Nephron (organoid): ENCODE data around the gene COL6A1.
A peak's percentile ranks its signal among the peaks of the same experiment; 100 is the strongest.

ENCODE experiments used
- H3K27ac Mint-ChIP-seq, 3 experiments: 2 replicates each; pipeline ENCODE4 v1.8.0; 2020; ENCODE audit warnings: mixed read lengths in 3 of 3, mild to moderate bottlenecking in 2 of 3, moderate library complexity in 1 of 3
- H3K27me3 Mint-ChIP-seq: 2 replicates; pipeline ENCODE4 v1.8.0; 2021; ENCODE audit warnings: low read depth, mild to moderate bottlenecking, moderate library complexity, mixed read lengths
- H3K36me3 Mint-ChIP-seq: 2 replicates; pipeline ENCODE4 v1.8.0; 2020; ENCODE audit warnings: low read depth, mixed read lengths
- H3K4me1 Mint-ChIP-seq: 2 replicates; pipeline ENCODE4 v1.8.0; 2020; ENCODE audit warnings: mixed read lengths
- H3K4me3 Mint-ChIP-seq, 3 experiments: 2 replicates each; pipeline ENCODE4 v1.8.0; 2020; ENCODE audit warnings: mild to moderate bottlenecking in 3 of 3, mixed read lengths in 3 of 3, moderate library complexity in 2 of 3
- H3K9me3 Mint-ChIP-seq: 2 replicates; pipeline ENCODE4 v1.8.0; 2020; ENCODE audit warnings: mixed read lengths
- CTCF ChIP-seq, 3 experiments: fragments of 200-600 bp; sonication (generic); IDR thresholded peaks; one replicate each; pipeline ENCODE4 v1.5.0; 2021; ENCODE audit warnings: antibody characterized with exemption in 3 of 3; ENCODE audit not compliant: unreplicated experiment in 3 of 3

COL6A1 gene

DNA sequence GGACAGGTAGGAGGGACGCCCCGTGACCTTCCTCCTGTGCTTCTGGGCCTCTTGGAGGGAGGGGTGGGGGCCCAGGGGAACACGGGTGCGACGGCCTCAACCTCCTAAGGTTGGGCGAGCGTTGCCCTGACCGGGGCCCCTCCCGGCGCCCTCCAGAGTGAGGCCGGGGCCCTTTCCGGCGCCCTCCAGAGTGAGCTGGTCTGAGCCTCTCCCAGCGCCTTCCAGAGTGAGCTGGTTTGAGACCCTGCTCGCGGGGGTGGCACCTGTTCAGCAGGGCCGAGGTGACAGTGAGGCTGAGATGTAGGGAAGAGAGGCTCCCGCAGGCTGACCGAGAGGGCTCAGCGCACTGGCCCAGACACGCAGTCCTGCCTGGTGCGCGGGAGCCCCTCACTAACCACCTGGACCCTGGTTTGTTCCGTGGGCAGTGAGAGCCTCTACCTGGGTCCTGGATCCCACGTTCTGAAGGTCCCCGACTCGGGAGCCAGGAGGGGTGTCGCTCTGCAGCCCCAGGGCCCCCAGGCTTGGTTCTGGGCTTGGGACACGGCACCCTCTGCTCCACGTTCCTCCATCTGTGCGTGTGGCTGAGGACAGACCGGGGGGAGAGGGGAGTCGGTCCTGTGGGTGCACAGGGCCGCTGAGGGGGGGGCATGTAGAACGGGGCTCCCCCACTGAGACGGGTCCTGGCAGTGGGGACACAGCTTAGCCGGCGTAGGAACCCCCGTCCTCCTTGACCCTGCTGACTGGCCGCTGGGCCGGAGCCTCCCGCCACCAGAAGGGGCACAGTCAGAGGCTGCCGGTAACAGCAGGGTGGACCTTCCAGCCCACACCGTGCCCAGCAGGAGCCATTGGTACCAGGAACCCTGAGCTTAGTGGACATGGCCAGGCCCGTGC is 1.4 kb downstream of the COL6A1 start:
- Mint-ChIP-seq H3K27me3 (peaks cover 15% of the 10 kb centered on the region), H3K9me3 (no peaks in the 10 kb centered on the region), H3K4me1 (peaks cover 16% of the 10 kb centered on the region), H3K4me3 (peak overlapping the region; percentile 82 to 88 (median 87)), H3K27ac (peak overlapping the region in 1 of 3 experiments; percentile 74), H3K36me3 (peaks cover 21% of the 10 kb centered on the region)
- no peak for TF ChIP-seq CTCF (IDR thresholded peaks at IDR 0.05; ENCODE audit: unreplicated experiment in 3 of 3)

DNA sequence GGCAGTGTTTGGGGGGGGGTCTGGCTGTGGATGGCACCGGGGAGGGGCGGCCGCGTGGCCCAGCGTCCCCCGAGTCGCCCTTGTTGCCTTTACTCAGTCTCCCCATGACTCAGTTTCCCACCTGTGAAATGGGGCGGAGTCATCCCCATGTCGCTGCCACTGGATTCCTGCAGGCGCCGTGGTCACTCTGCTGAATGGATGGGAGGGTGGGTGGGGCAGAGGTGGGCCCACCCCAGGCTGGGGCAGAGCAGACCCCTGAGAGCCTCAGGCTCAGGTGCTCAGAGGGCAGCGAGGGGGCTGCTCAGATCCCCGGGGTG is 2.0 kb downstream of the COL6A1 start:
- Mint-ChIP-seq H3K9me3 (no peaks in the 10 kb centered on the region), H3K27ac (no peak overlapping the region), H3K4me1 (peaks cover 12% of the 10 kb centered on the region), H3K36me3 (peaks cover 21% of the 10 kb centered on the region), H3K27me3 (peaks cover 15% of the 10 kb centered on the region), H3K4me3 (no peak overlapping the region)
- no peak for TF ChIP-seq CTCF (IDR thresholded peaks at IDR 0.05; ENCODE audit: unreplicated experiment in 3 of 3)

GRCh38 chr21:45983981-45984551 is 2.5 kb downstream of the COL6A1 start:
- peak overlapping the region in 1 of 3 experiments; percentile 33 for H3K4me3 Mint-ChIP-seq
- H3K36me3 Mint-ChIP-seq = peaks cover 21% of the 10 kb centered on the region
- peaks cover 15% of the 10 kb centered on the region for H3K27me3 Mint-ChIP-seq
- no peak for TF ChIP-seq CTCF (IDR thresholded peaks at IDR 0.05; ENCODE audit: unreplicated experiment in 3 of 3)
- H3K27ac Mint-ChIP-seq = no peak overlapping the region
- no peaks in the 10 kb centered on the region for H3K9me3 Mint-ChIP-seq
- peaks cover 11% of the 10 kb centered on the region for H3K4me1 Mint-ChIP-seq

- TF ChIP-seq CTCF (IDR thresholded peaks at IDR 0.05; ENCODE audit: unreplicated experiment in 3 of 3) = no peak
- Mint-ChIP-seq H3K27ac (peak overlapping the region in 2 of 3 experiments; percentile 43 to 56), H3K9me3 (no peaks in the 10 kb centered on the region), H3K27me3 (peaks cover 12% of the 10 kb centered on the region), H3K4me1 (peaks cover 7% of the 10 kb centered on the region), H3K4me3 (peak overlapping the region; percentile 64 to 71 (median 70)), H3K36me3 (peaks cover 21% of the 10 kb centered on the region)
Observed at GRCh38 chr21:45984584-45985095, 3.1 kb downstream of the COL6A1 start.

DNA sequence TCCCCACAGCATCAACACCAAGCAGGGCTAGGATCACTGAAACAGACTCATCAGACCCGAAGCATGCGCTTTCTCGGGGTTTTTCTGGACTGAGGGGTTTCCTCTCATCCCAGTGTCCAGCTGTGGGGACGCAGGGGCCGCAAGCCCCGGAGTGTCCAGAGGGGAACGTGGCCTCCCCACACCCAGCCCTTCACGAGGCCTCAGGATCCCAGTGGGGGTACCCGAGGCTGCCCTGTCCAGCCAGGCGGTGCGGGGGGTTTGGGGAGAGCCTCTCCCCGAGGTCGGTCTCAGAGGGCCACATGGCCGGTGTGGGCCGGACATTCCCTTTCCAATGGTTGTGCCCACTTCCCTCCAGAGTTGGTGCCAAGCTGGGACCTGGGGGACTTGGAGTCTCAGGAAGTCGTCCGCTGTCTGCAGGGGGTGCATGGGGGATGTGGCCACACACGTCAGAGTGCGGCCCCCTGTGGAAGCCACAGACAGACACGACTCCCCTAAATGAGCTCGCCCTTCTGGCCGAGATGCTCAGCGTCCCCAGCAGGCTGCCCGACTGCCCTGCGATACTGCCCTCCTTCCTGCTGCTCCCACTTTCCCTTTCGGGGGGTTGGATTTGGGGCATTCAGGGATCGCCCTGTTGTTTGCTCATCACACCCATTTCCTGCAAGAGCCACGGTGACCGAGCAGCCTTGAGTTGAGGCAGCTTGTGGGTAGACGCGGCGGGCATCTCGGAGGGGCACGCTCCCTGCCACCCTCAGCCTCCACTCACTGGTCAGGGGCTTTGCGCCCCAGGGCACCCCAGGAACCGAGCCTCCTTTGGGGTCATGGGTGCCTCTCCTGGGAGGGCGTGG is 4.1 kb downstream of the COL6A1 start:
- H3K27me3 Mint-ChIP-seq = peaks cover 12% of the 10 kb centered on the region
- H3K27ac Mint-ChIP-seq = peak overlapping the region in 2 of 3 experiments; percentile 43 to 44
- TF ChIP-seq CTCF (IDR thresholded peaks at IDR 0.05; ENCODE audit: unreplicated experiment in 3 of 3) = no peak

More for the DNA sequence above, 4.1 kb downstream of the COL6A1 start:
- peaks cover 22% of the 10 kb centered on the region for H3K36me3 Mint-ChIP-seq
- peak overlapping the region; percentile 64 to 71 (median 70) for H3K4me3 Mint-ChIP-seq
- H3K9me3 Mint-ChIP-seq = no peaks in the 10 kb centered on the region
- peaks cover 6% of the 10 kb centered on the region for H3K4me1 Mint-ChIP-seq
